Lower lobe of right lung (tissue), 2 donors: ENCODE measurements around the gene SLC25A26. TPM values are rescaled to one million over a fixed set of nuclear protein-coding genes. Genes with fewer than 3 reads are reported as not detected.
"Not testable (repeated sequence)": the region's sequence is repeated elsewhere in the genome, so short reads cannot be mapped to it uniquely, and the experiment has no call there.

ENCODE experiments used
- ATAC-seq, 2 donors: fragments of 200-7000 bp; cut with Tn5 transposase; one replicate each; pipeline ENCODE4 v1.9.1; 2020 to 2022; ENCODE audit warnings: mild to moderate bottlenecking in 2 of 2, moderate library complexity in 2 of 2
- DNase-seq: peaks from one replicate; pipeline ENCODE4 v3.0.0-alpha.2; 2020
- H3K27ac ChIP-seq: fragments of 200-600 bp; one replicate; pipeline ENCODE4 v1.8.0; 2022
- H3K27me3 ChIP-seq: fragments of 200-600 bp; one replicate; pipeline ENCODE4 v1.8.0; 2022; ENCODE audit warnings: low read depth
- H3K36me3 ChIP-seq: fragments of 200-600 bp; one replicate; pipeline ENCODE4 v1.8.0; 2022; ENCODE audit warnings: mild to moderate bottlenecking
- H3K4me1 ChIP-seq: fragments of 200-600 bp; one replicate; pipeline ENCODE4 v1.8.0; 2022
- H3K4me3 ChIP-seq: fragments of 200-600 bp; one replicate; pipeline ENCODE4 v1.8.0; 2022; ENCODE audit warnings: mild to moderate bottlenecking
- H3K9me3 ChIP-seq: fragments of 200-600 bp; one replicate; pipeline ENCODE4 v1.8.0; 2022
- intact Hi-C: fragments of 100-400 bp; cut with DNase I; formaldehyde crosslinking; loops from one replicate; pipeline ENCODE4 v1.11.0; 2022
- total RNA-seq: library from RNA; stranded (reverse); fragmentation: NEBNext Ultra II Directional; extraction: Animal tissue kit (Norgen Biotek cat#: 25700); gene quantifications from one replicate; pipeline ENCODE4 v1.2.1, GENCODE V29; 2021
- TF ChIP-seq, protein P1 (sequence below): fragments of 200-600 bp; IDR thresholded peaks from one replicate; pipeline ENCODE4 v1.8.0; 2022; ENCODE audit warnings: antibody characterized with exemption, mild to moderate bottlenecking
- donor health status: DM: no; HTN: yes; CAD: no; lungs with severe emphysema.

The SLC25A26 gene
- total RNA-seq, 1 donor from 2014 or later, result 18.8 TPM

DNA sequence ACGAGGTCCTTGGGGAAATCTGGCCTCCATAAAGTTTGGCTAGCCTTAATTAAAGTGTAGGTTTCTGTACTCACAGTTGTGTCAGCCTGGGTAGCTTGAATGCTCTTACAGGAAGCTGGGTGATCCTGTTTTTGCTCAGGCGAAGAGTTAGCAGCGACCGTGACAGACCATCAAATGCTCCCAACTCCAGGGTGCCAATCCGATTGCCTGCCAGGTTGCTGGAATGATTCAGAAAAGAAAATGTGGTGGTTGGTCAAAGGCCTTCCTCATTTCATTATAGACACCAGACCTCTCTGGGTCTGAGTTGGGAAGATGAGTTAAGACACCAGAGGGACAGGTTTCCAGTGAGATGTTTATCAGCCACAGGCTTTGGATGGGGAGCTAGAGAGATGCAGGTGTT is 194.0 kb downstream of the SLC25A26 start:
- H3K36me3 ChIP-seq, result peaks cover 56% of the 10 kb centered on the region
- TF ChIP-seq, protein P1, sequence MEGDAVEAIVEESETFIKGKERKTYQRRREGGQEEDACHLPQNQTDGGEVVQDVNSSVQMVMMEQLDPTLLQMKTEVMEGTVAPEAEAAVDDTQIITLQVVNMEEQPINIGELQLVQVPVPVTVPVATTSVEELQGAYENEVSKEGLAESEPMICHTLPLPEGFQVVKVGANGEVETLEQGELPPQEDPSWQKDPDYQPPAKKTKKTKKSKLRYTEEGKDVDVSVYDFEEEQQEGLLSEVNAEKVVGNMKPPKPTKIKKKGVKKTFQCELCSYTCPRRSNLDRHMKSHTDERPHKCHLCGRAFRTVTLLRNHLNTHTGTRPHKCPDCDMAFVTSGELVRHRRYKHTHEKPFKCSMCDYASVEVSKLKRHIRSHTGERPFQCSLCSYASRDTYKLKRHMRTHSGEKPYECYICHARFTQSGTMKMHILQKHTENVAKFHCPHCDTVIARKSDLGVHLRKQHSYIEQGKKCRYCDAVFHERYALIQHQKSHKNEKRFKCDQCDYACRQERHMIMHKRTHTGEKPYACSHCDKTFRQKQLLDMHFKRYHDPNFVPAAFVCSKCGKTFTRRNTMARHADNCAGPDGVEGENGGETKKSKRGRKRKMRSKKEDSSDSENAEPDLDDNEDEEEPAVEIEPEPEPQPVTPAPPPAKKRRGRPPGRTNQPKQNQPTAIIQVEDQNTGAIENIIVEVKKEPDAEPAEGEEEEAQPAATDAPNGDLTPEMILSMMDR, result no peak
- H3K27me3 ChIP-seq, result no peaks in the 10 kb centered on the region
- no peak overlapping the region for H3K4me3 ChIP-seq
- H3K4me1 ChIP-seq, result peaks cover 32% of the 10 kb centered on the region
- no peak overlapping the region for H3K27ac ChIP-seq
- intact Hi-C loops, result no loop called here
- ATAC-seq (no peak), DNase-seq (no peak)
- H3K9me3 ChIP-seq, result no peaks in the 10 kb centered on the region

GRCh38 chr3:66415867-66416428 is 195.1 kb downstream of the SLC25A26 start:
- no peak for DNase-seq
- Histone ChIP-seq H3K9me3 (no peaks in the 10 kb centered on the region), H3K27ac (no peak overlapping the region), H3K4me3 (no peak overlapping the region), H3K27me3 (no peaks in the 10 kb centered on the region), H3K4me1 (peaks cover 32% of the 10 kb centered on the region), H3K36me3 (peaks cover 48% of the 10 kb centered on the region)
- TF ChIP-seq, protein P1, result no peak
- intact Hi-C loops, result no loop called here
- no peak for ATAC-seq

GRCh38 chr3:66416556-66417304 is 195.9 kb downstream of the SLC25A26 start:
- intact Hi-C loops, result no loop called here
- peaks cover 32% of the 10 kb centered on the region for H3K4me1 ChIP-seq
- TF ChIP-seq, protein P1, result no peak
- H3K9me3 ChIP-seq, result peaks cover 4% of the 10 kb centered on the region
- H3K36me3 ChIP-seq, result peaks cover 40% of the 10 kb centered on the region
- H3K27me3 ChIP-seq, result no peaks in the 10 kb centered on the region
- no peak for DNase-seq
- no peak overlapping the region for H3K27ac ChIP-seq
- no peak for ATAC-seq
- no peak overlapping the region for H3K4me3 ChIP-seq

GRCh38 chr3:66418475-66418931 is 197.7 kb downstream of the SLC25A26 start:
- TF ChIP-seq, protein P1, result peak; percentile 46
- peaks cover 32% of the 10 kb centered on the region for H3K4me1 ChIP-seq
- DNase-seq, result peak; percentile 83
- intact Hi-C loops, result no loop called here
- H3K27ac ChIP-seq, result peak overlapping the region; percentile 51
- H3K9me3 ChIP-seq, result peaks cover 7% of the 10 kb centered on the region
- no peaks in the 10 kb centered on the region for H3K27me3 ChIP-seq
- H3K4me3 ChIP-seq, result no peak overlapping the region
- H3K36me3 ChIP-seq, result peaks cover 25% of the 10 kb centered on the region
- ATAC-seq, result peak; percentile 97 to 98

DNA sequence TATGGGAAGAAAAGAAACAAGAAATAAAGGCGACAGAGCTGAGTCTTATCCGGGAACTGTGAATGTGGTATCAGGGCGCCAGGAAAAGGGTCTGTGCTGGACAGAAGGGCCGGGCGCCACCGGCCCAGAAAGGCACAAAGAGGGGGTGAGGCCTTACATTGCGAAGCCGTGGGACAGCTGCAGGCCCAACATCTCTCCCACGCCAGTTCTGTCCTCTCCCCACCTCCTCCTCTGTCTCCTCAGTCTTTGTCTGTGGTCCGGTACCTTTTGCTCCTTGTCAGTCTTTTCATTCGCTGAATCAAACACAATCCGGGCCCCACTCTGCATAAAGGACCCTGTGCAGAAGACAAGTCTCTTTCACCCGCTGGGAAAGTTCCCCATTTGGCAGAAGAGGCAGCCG is 198.2 kb downstream of the SLC25A26 start:
- ATAC-seq (peak in 1 of 2 donors; percentile 6), DNase-seq (no peak)
- Histone ChIP-seq H3K27ac (peak overlapping the region; percentile 51), H3K27me3 (no peaks in the 10 kb centered on the region), H3K9me3 (peaks cover 7% of the 10 kb centered on the region), H3K4me1 (peaks cover 32% of the 10 kb centered on the region), H3K36me3 (peaks cover 22% of the 10 kb centered on the region), H3K4me3 (no peak overlapping the region)
- intact Hi-C loops, result no loop called here
- TF ChIP-seq, protein P1, result no peak

GRCh38 chr3:66421144-66421543 is 200.3 kb downstream of the SLC25A26 start:
- H3K9me3 ChIP-seq, H3K36me3 ChIP-seq, ATAC-seq, DNase-seq, H3K27me3 ChIP-seq, H3K27ac ChIP-seq, H3K4me3 ChIP-seq, intact Hi-C loops: not testable (repeated sequence)
- H3K4me1 ChIP-seq, result peaks cover 40% of the 10 kb centered on the region

DNA sequence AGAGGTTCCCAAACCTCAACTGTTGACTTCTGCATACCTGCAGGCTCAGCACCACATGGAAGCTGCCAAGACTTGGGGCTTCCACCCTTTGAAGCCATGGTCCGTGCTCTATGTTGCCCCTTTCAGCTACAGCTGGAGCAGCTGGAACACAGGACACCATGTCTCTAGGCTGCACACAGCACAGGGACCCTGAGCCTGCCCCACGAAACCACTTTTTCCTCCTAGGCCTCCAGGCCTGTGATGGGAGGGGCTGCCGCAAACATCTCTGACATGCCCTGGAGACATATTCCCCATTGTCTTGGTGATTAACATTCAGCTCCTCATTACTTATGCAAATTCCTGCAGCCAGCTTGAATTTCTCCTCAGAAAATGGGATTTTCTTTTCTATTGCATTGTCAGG is 201.1 kb downstream of the SLC25A26 start:
- DNase-seq, H3K36me3 ChIP-seq, intact Hi-C loops, ATAC-seq, H3K4me3 ChIP-seq, H3K27me3 ChIP-seq, H3K27ac ChIP-seq, H3K9me3 ChIP-seq: not testable (repeated sequence)
- peaks cover 32% of the 10 kb centered on the region for H3K4me1 ChIP-seq
